HS-27A (cell line): ENCODE data around the gene ZNF592.

Experiments
- DNase-seq: peaks from one replicate; pipeline ENCODE4 v3.0.0-alpha.2; 2012; ENCODE audit warnings: low read depth, missing footprints

Gene ZNF592

DNA sequence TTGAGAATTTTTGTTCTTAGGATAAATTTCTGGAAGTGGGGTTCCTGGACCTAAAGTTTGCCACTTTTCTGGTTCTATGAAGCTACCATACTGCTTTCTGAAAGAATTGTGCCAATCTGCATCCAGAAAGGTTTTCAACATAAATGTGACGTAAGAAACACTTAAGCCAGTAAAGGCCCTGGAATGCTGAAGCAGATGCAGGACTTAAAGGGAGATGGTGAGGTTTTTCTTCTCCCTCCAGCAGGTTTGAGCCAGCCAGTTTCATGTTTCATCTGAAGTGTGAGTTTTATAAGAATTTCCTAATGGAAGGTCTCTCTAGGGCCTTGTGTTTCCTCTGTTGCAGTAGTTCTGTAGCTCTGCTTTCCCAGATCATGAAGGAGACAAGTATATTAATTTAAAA is 33.1 kb downstream of the ZNF592 start:
- DNase-seq, result no peak

GRCh38 chr15:84782346-84782745 is 34.0 kb downstream of the ZNF592 start:
- no peak for DNase-seq

DNA sequence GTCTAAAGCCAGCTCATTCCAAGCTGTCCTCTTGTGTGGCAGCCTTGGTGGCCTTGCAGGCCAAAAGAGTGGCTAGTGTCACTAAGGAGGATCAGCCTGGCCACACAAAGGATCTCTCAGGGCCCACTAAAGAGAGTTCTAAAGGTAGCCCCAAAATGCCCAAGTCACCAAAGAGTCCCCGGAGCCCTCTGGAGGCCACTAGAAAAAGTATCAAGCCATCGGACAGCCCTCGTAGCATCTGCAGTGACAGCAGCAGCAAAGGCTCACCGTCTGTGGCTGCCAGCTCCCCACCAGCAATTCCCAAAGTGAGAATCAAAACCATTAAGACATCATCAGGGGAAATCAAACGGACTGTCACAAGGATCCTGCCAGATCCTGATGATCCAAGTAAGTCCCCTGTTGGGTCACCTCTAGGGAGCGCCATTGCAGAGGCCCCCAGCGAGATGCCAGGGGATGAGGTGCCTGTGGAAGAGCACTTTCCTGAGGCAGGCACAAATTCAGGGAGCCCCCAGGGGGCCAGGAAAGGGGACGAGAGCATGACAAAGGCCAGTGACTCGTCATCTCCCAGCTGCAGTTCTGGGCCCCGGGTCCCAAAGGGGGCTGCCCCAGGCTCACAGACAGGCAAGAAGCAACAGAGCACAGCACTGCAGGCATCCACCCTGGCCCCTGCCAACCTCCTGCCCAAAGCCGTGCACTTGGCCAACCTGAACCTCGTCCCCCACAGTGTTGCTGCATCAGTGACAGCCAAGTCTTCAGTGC is 35.3 kb downstream of the ZNF592 start:
- DNase-seq, result no peak

DNA sequence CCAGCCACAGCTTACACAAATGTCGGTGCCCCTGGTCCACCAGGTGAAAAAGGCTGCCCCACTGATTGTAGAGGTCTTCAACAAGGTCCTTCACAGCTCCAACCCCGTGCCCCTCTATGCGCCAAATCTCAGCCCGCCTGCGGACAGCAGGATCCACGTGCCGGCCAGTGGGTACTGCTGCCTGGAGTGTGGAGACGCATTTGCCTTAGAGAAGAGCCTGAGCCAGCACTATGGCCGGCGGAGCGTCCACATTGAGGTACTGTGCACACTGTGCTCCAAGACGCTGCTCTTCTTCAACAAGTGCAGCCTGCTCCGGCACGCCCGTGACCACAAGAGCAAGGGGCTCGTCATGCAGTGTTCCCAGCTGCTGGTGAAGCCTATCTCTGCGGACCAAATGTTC is 35.9 kb downstream of the ZNF592 start:
- DNase-seq, result no peak

DNA sequence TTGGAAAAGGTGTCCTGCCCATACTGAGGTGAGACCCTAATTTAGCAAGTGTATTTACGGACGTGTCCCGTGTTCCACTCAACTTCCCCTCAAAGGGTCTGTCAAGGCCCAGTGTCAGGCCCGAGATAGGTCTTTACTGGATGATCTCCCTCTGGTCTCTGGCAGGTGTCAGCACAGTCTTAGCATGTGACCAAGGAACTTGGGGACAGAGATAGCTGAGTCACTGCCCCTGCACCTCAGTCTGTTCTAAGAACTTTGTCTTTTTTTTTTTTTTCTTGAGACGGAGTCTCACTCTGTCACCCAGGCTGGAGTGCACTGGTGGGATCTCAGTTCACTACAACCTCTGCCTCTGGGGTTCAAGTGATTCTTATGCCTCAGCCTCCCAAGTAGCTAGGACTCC is 36.7 kb downstream of the ZNF592 start:
- DNase-seq, result no peak

DNA sequence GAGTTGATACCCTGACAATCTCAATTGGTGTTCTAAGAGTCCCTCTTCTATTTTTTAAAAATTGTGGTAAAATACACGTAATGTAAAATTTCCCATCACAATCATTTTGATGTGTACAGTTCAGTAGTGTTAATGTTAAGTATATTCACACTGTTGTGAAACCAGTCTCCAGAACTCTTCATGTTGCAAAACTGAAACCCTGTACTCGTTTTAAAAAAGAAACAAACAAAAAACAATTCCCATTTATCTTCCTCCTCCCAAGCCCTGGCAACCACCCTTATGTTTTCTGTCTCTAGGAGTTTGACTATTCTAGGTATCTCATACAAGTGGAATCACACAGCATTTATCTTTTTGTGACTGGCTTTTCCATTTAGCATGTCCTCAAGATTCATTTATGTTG is 40.1 kb downstream of the ZNF592 start:
- DNase-seq, result no peak

GRCh38 chr15:84789762-84790161 is 41.4 kb downstream of the ZNF592 start:
- no peak for DNase-seq

DNA sequence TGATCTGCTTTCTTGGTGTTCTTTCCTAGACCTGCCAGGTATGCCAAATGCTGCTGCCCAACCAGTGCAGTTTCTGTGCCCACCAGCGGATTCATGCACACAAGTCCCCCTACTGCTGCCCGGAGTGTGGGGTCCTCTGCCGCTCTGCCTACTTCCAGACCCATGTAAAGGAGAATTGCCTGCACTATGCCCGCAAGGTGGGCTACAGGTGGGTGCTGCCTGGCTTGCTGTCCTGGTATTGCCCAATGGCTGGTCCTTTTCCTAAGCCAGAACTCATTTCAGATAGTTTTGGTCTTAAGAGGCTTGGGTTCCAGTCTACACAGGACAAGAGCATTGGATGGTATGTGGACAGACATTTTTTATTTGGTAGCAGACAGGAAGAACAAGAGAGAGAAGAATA is 42.3 kb downstream of the ZNF592 start:
- DNase-seq, result no peak

DNA sequence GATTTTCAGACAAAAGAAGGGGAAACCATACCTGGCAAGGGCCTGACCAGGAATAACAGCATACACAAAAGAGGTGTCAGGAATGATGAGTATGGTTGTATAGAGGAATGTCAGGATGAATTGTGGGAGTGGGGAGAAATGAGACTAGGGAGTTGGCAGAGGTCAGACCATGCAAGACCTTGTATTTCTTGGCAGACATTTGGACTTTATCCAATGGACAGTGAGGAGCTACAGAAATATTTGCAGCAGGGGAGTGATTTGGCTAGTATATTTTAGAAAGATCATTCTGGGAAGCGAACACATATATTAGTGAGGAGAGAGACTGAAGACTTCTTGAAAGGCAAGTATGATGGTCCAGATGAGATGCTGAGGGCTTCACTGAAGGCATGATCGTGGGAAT is 43.4 kb downstream of the ZNF592 start:
- DNase-seq, result no peak

- DNase-seq, result no peak
These were observed 45.2 kb downstream of the ZNF592 start for GRCh38 chr15:84793431-84794161.

GRCh38 chr15:84794162-84794547 is 45.8 kb downstream of the ZNF592 start:
- no peak for DNase-seq

- no peak for DNase-seq
These were observed 46.8 kb downstream of the ZNF592 start for GRCh38 chr15:84795186-84795585.

- DNase-seq, result no peak
These were observed 48.8 kb downstream of the ZNF592 start for GRCh38 chr15:84797212-84797611.

GRCh38 chr15:84797801-84798200 is 49.4 kb downstream of the ZNF592 start:
- no peak for DNase-seq

DNA sequence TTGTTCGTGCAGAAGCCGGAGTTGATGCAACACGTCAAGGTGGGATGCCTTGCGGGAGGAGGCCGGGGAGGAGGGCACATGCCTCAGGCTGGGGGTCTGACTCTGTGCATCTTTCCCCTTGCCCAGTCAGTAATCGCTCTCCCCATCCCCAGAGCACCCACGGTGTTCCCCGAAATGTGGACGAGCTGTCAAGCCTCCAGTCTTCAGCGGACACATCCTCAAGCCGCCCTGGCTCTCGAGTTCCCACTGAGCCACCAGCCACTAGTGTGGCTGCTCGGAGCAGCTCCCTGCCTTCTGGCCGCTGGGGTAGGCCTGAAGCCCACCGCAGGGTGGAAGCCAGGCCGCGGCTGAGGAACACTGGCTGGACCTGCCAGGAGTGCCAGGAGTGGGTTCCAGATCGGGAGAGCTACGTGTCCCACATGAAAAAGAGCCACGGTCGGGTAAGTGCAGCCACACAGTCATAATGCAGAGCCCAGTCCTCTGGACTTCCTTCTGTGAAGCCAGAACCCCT is 50.1 kb downstream of the ZNF592 start:
- DNase-seq, result no peak

DNA sequence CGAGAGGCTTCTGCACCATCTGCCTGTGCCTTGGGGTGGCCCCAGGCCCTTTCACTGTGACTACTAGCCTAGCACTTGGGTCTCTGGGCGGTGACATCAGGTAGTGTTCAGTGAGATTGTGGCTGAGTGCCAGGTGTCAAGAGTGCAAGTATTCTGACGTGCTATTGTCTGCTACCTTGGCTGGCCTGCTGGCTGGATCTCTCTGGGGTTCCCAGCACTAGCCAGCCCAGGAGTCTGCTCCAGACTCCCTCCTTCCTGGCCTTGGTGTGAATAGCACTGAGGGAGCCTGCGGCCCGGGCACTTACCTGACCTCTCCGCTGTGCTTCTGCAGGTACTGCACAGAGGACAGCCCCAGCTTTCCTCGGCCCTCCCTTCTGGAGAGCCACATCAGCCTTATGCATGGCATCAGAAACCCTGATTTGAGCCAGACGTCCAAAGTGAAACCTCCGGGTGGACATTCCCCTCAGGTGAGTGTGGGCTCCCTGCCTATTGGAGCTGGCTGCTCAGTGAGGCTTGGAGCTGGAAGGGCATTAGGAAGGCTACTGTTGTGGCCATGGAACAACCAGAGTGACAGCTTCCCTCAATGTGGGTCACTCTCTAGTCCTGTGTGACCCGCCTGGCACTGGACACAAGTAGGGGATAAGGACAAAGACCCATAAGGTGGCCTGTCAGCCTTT is 51.3 kb downstream of the ZNF592 start:
- no peak for DNase-seq

- no peak for DNase-seq
These were observed 52.0 kb downstream of the ZNF592 start for GRCh38 chr15:84800365-84800806.

GRCh38 chr15:84804005-84804900 is 55.9 kb downstream of the ZNF592 start:
- no peak for DNase-seq

DNA sequence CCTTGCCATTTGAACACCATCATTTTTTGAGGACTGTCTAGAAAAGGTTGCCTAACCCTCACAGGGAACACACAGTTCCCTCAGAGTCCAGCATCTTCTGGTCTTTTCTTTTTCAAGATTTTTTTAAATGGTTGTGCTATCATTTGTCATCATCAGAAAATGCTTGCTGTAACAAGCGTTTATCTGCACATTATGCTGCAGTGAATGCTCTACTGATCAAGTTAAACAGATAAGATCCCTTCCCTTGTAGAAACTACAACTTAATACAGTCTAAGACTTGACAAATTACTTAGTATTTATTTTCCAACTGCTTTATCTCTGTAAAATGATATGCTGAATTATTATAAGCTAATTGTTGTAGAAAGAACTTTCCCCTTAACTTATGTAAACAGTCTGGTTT is 56.8 kb downstream of the ZNF592 start:
- DNase-seq, result no peak

DNA sequence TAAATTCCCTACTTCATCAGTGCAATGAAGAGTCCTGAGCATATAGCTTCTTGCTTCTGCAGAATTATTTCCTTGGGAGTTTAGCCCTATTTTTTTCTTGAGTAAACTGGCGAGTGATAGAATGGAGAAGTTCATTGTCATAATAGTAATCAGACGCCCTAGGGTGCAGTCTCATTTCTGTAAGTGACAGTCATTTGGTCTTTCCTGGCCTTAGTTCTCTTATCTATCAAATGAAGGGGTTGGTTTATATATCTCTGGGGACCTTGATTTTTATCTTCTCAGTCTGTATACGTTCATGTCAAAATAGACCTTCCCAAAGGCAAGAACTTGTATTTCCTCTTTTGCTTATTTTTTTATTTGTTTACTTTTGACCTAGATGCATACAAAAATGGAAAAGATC is 58.8 kb downstream of the ZNF592 start:
- DNase-seq, result no peak

GRCh38 chr15:84810073-84810840 is 61.9 kb downstream of the ZNF592 start:
- DNase-seq, result no peak
